ENCODE measurements around the gene PTPRN2. TPM values are rescaled to one million over a fixed set of nuclear protein-coding genes. Genes with fewer than 3 reads are reported as not detected.

PTPRN2 gene
- total RNA-seq, 1 experiment from 2014 or later, result 1.1 TPM

DNA sequence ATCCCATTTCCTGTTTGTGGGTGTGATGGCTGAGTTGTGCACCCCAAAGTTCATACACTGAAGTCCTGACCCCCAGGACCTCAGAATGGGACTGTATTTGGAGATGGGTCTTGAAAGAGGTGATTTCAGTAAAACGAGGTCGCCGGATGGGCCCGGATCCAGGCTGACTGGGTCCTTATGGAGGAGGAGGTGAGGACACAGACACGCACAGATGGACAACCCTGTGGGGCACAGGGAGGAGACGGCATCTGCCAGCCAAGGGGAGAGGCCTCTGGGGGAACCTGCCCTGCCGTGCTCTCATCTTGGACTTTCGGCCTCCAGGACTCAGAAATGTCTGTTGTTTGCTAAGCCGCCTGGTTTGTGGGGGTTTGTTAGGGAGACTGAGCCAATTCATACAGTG is 61.1 kb downstream of the PTPRN2 start:
- Histone ChIP-seq H3K36me3 (ENCODE audit: control insufficient read depth, insufficient read depth, low read length) (no peaks in the 10 kb centered on the region), H3K4me1 (ENCODE audit: control insufficient read depth, insufficient read depth, low read length) (no peaks in the 10 kb centered on the region), H3K9me3 (ENCODE audit: control insufficient read depth, insufficient read depth, low read depth, low read length) (no peaks in the 10 kb centered on the region), H3K4me3 (ENCODE audit: low read depth in 2 of 2, low read length in 2 of 2) (no peak overlapping the region), H3K27me3 (ENCODE audit: control insufficient read depth, insufficient read depth, low read length) (no peaks in the 10 kb centered on the region), H3K27ac (ENCODE audit: low read length) (no peak overlapping the region)
- TF ChIP-seq TCF7L2 (IDR thresholded peaks at IDR 0.05; ENCODE audit: low read depth, low read length) (no peak), POLR2AphosphoS5 (IDR thresholded peaks at IDR 0.05; ENCODE audit: low read depth, low read length) (no peak), SIN3A (IDR thresholded peaks at IDR 0.05; ENCODE audit: borderline replicate concordance, insufficient read depth, low read depth, low read length) (no peak)
- TF ChIP-seq, protein P1, sequence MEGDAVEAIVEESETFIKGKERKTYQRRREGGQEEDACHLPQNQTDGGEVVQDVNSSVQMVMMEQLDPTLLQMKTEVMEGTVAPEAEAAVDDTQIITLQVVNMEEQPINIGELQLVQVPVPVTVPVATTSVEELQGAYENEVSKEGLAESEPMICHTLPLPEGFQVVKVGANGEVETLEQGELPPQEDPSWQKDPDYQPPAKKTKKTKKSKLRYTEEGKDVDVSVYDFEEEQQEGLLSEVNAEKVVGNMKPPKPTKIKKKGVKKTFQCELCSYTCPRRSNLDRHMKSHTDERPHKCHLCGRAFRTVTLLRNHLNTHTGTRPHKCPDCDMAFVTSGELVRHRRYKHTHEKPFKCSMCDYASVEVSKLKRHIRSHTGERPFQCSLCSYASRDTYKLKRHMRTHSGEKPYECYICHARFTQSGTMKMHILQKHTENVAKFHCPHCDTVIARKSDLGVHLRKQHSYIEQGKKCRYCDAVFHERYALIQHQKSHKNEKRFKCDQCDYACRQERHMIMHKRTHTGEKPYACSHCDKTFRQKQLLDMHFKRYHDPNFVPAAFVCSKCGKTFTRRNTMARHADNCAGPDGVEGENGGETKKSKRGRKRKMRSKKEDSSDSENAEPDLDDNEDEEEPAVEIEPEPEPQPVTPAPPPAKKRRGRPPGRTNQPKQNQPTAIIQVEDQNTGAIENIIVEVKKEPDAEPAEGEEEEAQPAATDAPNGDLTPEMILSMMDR (IDR thresholded peaks at IDR 0.05), result no peak
- TF ChIP-seq, protein P2, sequence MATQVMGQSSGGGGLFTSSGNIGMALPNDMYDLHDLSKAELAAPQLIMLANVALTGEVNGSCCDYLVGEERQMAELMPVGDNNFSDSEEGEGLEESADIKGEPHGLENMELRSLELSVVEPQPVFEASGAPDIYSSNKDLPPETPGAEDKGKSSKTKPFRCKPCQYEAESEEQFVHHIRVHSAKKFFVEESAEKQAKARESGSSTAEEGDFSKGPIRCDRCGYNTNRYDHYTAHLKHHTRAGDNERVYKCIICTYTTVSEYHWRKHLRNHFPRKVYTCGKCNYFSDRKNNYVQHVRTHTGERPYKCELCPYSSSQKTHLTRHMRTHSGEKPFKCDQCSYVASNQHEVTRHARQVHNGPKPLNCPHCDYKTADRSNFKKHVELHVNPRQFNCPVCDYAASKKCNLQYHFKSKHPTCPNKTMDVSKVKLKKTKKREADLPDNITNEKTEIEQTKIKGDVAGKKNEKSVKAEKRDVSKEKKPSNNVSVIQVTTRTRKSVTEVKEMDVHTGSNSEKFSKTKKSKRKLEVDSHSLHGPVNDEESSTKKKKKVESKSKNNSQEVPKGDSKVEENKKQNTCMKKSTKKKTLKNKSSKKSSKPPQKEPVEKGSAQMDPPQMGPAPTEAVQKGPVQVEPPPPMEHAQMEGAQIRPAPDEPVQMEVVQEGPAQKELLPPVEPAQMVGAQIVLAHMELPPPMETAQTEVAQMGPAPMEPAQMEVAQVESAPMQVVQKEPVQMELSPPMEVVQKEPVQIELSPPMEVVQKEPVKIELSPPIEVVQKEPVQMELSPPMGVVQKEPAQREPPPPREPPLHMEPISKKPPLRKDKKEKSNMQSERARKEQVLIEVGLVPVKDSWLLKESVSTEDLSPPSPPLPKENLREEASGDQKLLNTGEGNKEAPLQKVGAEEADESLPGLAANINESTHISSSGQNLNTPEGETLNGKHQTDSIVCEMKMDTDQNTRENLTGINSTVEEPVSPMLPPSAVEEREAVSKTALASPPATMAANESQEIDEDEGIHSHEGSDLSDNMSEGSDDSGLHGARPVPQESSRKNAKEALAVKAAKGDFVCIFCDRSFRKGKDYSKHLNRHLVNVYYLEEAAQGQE (IDR thresholded peaks at IDR 0.05; ENCODE audit: insufficient read depth in 1 of 2, low read depth in 2 of 2, low read length in 1 of 2), result no peak
- intact Hi-C loops (cut with micrococcal nuclease; ENCODE audit: unreplicated experiment) (no loop called here), in situ Hi-C loops (cut with HindIII; ENCODE audit: low pct_unique_long_range_greater_than_20kb, low sequenced_read_pairs) (no loop called here)
- BruUV-seq (replicated peaks), result no TSS peak
- no peak for DNase-seq (ENCODE audit: low read depth, low spot score)
- CTCF ChIA-PET, result interaction anchor here (0.6 kb wide), 1 partner anchor 114 kb away, joined by 3 read pairs; no protein-coding TSS in a partner anchor
- ATAC-seq, result no peak
- POLR2A ChIA-PET, result no interaction called here

DNA sequence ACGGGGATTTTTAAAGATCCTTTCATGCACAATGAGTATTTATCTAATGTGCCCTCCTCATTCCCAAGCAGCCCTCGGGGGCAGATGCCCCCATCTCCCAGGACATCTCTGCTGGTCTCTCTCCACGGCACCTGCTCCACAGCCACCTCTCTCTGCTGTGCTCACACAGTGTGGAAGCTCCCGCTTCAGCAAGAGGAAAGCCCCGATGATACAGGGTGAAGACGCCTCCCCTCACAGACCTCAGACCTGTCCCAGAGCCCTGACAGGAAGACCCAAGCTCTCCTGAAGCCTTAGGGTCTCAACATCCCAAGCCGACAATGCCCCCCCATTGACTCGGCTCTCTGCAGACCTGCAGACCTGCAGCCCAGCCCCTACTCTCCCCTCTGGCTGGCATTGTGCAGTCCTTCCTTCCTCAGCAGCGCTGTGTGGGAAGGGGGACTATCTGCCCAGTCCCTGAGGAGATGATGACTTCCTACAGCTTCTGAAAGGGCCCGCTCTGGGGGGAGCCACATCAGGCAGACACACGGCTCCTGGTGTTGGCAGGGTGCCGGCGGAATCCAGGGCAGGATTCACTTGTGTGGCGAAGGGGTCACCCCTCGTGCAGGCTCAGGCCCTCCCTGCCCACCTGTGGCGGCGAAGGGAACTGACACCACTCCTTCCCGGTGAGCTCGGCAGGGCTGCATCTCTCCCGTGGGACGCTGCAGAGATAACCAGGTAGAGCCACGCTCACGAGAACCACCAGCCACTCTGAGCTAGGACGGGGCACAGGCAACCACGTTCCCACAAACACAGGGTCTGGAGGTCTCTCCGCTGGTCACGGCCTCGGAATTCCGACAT is 61.8 kb downstream of the PTPRN2 start:
- BruUV-seq (replicated peaks), result no TSS peak
- CTCF ChIA-PET, result interaction anchor here (0.6 kb wide), 1 partner anchor 113 kb away, joined by 3 read pairs; no protein-coding TSS in a partner anchor
- ATAC-seq, result peak; percentile 59

More for the DNA sequence above, 61.8 kb downstream of the PTPRN2 start:
- intact Hi-C loops (cut with micrococcal nuclease; ENCODE audit: unreplicated experiment), result no loop called here
- Histone ChIP-seq H3K4me1 (ENCODE audit: control insufficient read depth, insufficient read depth, low read length) (no peaks in the 10 kb centered on the region), H3K4me3 (ENCODE audit: low read depth in 2 of 2, low read length in 2 of 2) (no peak overlapping the region), H3K27ac (ENCODE audit: low read length) (no peak overlapping the region), H3K27me3 (ENCODE audit: control insufficient read depth, insufficient read depth, low read length) (no peaks in the 10 kb centered on the region), H3K9me3 (ENCODE audit: control insufficient read depth, insufficient read depth, low read depth, low read length) (no peaks in the 10 kb centered on the region), H3K36me3 (ENCODE audit: control insufficient read depth, insufficient read depth, low read length) (no peaks in the 10 kb centered on the region)
- TF ChIP-seq, protein P1 (IDR thresholded peaks at IDR 0.05), result no peak
- TF ChIP-seq SIN3A (IDR thresholded peaks at IDR 0.05; ENCODE audit: borderline replicate concordance, insufficient read depth, low read depth, low read length) (no peak), POLR2AphosphoS5 (IDR thresholded peaks at IDR 0.05; ENCODE audit: low read depth, low read length) (no peak), TCF7L2 (IDR thresholded peaks at IDR 0.05; ENCODE audit: low read depth, low read length) (no peak)
- TF ChIP-seq, protein P2 (IDR thresholded peaks at IDR 0.05; ENCODE audit: insufficient read depth in 1 of 2, low read depth in 2 of 2, low read length in 1 of 2), result no peak
- in situ Hi-C loops (cut with HindIII; ENCODE audit: low pct_unique_long_range_greater_than_20kb, low sequenced_read_pairs), result no loop called here
- POLR2A ChIA-PET, result no interaction called here
- DNase-seq (ENCODE audit: low read depth, low spot score), result no peak
